Naive thymus-derived CD8-positive, alpha-beta T cell (primary cell): ENCODE data around the gene CHST11. TPM values are rescaled to one million over a fixed set of nuclear protein-coding genes. Genes with fewer than 3 reads are reported as not detected.

Source experiments
- ATAC-seq, 2 donors: fragments of 150-1000 bp; cut with Tn5 transposase in 1 of 2; sonication (Bioruptor Pico), chemical (Tn5 transposase) in 1 of 2; 1 replicate in 1 of 2; 2 replicates in 1 of 2; pipeline ENCODE4 v1.10.0; 2021; ENCODE audit warnings: mild to moderate bottlenecking in 2 of 2, moderate library complexity in 2 of 2
- POLR2A ChIA-PET: fragments of 350-600 bp; sonication (Branson Sonifier 250); formaldehyde crosslinking; loops from one replicate; lab custom pipeline; 2021; ENCODE audit warnings: antibody characterized with exemption; lab: Charles Lee
- DNase-seq, 10 donors: peaks; one replicate each; pipeline versions ENCODE4 v3.0.0 to v3.0.0-alpha.2; 2020 to 2022
- H3K27ac Mint-ChIP-seq, 10 donors: one replicate each; pipeline ENCODE4 v1.8.0; 2020 to 2022; ENCODE audit warnings: mild to moderate bottlenecking in 10 of 10, mixed read lengths in 10 of 10, moderate library complexity in 4 of 10, inconsistent platforms in 1 of 10
- H3K27me3 Mint-ChIP-seq, 5 donors: one replicate each; pipeline ENCODE4 v1.8.0; 2021 to 2022; ENCODE audit warnings: mixed read lengths in 5 of 5
- H3K36me3 Mint-ChIP-seq, 3 donors: one replicate each; pipeline ENCODE4 v1.8.0; 2020 to 2022; ENCODE audit warnings: mixed read lengths in 3 of 3, mild to moderate bottlenecking in 2 of 3, inconsistent platforms in 1 of 3
- H3K4me1 Mint-ChIP-seq, 4 donors: one replicate each; pipeline ENCODE4 v1.8.0; 2021 to 2022; ENCODE audit warnings: mixed read lengths in 4 of 4
- H3K4me3 Mint-ChIP-seq, 10 donors: one replicate each; pipeline ENCODE4 v1.8.0; 2020 to 2022; ENCODE audit warnings: mild to moderate bottlenecking in 10 of 10, mixed read lengths in 10 of 10, moderate library complexity in 6 of 10, inconsistent platforms in 1 of 10
- H3K9me3 Mint-ChIP-seq, 9 donors: one replicate each; pipeline ENCODE4 v1.8.0; 2020 to 2022; ENCODE audit warnings: mixed read lengths in 9 of 9, mild to moderate bottlenecking in 3 of 9, inconsistent platforms in 1 of 9, moderate library complexity in 1 of 9
- polyA plus RNA-seq, 3 donors: library from polyadenylated mRNA; unstranded; fragments of 300-500 nt; fragmentation: Illumina TruSeq; gene quantifications; one replicate each; pipeline ENCODE4 v1.2.3, GENCODE V29; 2021
- total RNA-seq, 8 experiments: library from RNA in 2 of 8; stranded (reverse) in 2 of 8; gene quantifications; one replicate each; pipeline ENCODE4 v1.2.3 and lab custom pipeline; 2021 to 2026

Gene CHST11
- total and polyA plus RNA-seq, 5 experiments from 2014 or later = 23.1 to 35.6 (median 26.8) TPM

DNA sequence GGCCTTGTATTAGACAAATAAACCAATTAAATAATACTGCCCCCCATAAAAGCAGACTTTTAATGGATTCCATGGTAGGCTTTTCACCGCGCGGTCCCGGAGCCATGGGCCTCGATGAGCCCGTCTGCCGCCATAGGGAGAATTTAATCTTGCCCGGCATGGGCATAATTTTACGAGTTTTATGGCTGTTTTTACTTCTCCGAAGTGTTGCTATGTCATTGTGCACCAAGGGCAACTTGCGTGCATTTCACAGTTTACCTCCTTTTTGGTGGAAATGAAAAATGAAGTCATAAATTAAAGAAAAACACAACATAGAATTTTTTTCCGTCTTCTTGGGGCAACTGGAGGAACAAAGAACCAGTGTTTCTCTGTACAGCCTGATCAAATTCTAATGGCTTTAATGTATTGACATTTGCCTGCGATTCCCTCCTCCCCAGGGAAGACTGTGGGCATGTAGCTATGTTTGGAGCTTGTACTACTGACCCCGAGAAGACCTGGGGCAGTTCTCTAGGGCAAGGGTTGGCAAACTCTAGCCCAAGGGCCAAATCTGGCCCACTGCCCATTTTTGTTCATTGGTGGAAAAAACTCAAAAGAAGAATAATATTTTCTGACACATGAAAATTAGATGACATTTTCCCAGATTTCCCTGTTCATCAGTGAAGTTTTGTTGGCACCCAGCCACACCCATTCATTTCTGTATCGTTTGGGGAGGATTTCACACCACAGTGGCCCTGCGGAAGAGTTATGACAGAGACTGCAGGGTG, 142.7 kb downstream of the CHST11 start:
- POLR2A ChIA-PET = no interaction called here
- no peak overlapping the region for H3K27ac Mint-ChIP-seq
- no peaks in the 10 kb centered on the region for H3K27me3 Mint-ChIP-seq
- H3K36me3 Mint-ChIP-seq = peaks cover 0 to 8% (median 7%) of the 10 kb centered on the region in 3 donors
- ATAC-seq (no peak), DNase-seq (no peak)
- no peaks in the 10 kb centered on the region for H3K9me3 Mint-ChIP-seq
- H3K4me3 Mint-ChIP-seq = no peak overlapping the region
- peaks cover 35 to 90% (median 54%) of the 10 kb centered on the region in 4 donors for H3K4me1 Mint-ChIP-seq

DNA sequence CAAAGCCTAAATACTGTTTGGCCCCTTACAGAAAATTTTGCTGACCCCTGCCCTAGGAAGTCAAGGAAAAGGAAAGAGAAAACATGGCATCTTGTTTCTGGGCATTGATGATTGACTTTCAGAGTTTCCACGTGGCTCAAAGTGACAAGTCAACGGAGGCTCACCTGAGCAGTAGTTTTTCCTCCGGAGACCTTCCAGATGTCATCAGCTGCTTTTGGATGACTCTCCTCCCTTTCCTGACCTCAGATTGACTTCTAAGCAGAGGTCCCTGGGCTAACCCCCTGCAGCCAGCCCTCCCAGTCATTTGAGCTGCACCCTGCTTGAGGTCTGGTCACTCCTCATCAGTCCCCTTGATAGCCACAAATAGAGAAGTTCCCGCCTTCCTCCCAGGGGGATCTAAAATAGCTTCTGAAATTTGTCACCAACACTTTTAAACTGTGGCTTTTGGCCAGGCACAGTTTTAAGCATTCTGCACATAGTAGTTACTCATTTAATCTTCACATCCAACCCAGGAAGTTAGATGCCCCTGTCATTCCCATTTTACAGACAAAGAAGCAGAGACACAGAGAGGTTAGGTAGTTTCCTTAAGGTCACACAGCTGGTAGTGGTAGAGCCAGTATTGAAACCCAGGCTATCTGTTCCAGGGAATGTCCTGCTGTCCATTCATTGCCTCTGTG, 143.4 kb downstream of the CHST11 start:
- Mint-ChIP-seq H3K4me1 (peaks cover 33 to 91% (median 56%) of the 10 kb centered on the region in 4 donors), H3K9me3 (no peaks in the 10 kb centered on the region), H3K4me3 (no peak overlapping the region), H3K27me3 (no peaks in the 10 kb centered on the region), H3K36me3 (peaks cover 0 to 10% (median 7%) of the 10 kb centered on the region in 3 donors), H3K27ac (peak overlapping the region in 2 of 10 donors; percentile 23 to 60)
- DNase-seq = no peak
- no peak for ATAC-seq
- POLR2A ChIA-PET = no interaction called here

DNA sequence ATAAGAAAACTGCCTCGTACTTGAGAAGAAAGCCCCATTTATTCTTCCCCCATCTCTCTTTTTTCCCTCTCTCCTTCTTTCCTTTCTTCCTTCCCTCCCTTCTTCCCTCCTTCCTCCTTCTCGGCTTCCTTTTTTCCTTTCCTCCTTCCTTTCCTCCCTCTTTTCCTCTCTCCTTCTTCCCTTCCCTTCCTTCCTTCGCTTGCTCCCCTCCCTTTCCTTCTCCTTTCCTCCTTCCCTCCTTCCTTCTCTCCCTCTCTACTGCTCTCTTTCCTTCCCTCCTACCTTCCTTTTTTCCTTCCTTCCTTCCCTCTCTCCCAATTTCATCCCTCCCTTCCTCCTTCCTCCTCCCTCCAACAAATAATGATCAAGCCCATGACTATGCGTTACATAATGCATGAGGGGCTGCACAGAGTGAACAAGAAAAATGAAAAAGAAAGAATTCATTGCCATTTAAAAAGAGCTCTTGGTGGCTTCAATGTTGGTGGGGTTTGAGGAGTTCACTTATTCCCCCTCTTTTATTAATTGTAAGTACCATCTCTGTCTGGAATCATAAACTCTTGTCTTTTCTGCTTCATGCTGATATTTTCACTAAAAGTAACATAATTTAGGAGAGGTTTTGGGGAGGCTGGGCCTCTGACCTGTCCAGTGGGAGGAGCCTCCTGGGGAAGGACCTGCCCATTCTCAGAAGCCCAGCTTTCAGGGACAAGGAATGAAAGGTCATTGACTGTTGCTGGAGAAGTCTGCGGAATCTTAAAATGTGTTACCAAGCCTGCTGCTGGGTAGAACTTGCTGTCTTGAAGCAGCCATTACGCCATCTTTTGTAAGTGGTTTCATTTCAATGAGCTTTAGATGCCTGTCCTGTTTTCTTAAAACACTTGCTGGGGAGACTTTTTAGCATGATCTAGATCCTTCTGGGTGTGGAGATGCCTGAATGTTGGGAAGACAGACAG, 144.3 kb downstream of the CHST11 start:
- Mint-ChIP-seq H3K9me3 (no peaks in the 10 kb centered on the region), H3K27ac (peak overlapping the region in 5 of 10 donors; percentile 16 to 69 (median 60)), H3K4me3 (no peak overlapping the region), H3K4me1 (peaks cover 33 to 87% (median 53%) of the 10 kb centered on the region in 4 donors), H3K27me3 (no peaks in the 10 kb centered on the region), H3K36me3 (peaks cover 0 to 11% (median 7%) of the 10 kb centered on the region in 3 donors)
- ATAC-seq = no peak
- POLR2A ChIA-PET = interaction anchor here (0.7 kb wide), 1 partner anchor 32 kb away, joined by 4 read pairs; no protein-coding TSS in a partner anchor
- DNase-seq = no peak

DNA sequence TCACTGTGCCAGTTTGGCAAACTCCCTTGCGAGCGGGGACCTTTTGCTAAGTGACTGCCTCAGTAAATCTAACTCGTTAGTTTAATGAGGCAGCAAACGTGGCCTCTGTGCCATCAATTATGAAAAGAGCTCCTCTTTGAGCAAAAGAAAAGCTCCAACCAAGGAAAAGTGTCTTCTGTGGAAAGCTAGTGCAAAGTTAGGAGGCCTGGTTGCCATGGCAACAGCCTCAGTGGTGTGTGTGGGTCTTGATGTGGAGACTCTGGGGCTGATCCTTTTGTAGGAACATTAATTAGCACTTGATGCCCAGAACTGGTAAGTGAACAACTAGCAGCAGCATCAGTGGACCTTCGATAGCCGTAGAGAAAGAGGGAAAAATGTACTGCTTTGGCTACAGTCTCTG, 145.7 kb downstream of the CHST11 start:
- H3K9me3 Mint-ChIP-seq = no peaks in the 10 kb centered on the region
- ATAC-seq (no peak), DNase-seq (no peak)
- peaks cover 0 to 12% (median 8%) of the 10 kb centered on the region in 3 donors for H3K36me3 Mint-ChIP-seq
- H3K27me3 Mint-ChIP-seq = no peaks in the 10 kb centered on the region
- POLR2A ChIA-PET = no interaction called here
- H3K4me1 Mint-ChIP-seq = peaks cover 28 to 83% (median 47%) of the 10 kb centered on the region in 4 donors
- H3K27ac Mint-ChIP-seq = peak overlapping the region in 1 of 10 donors; percentile 84
- H3K4me3 Mint-ChIP-seq = no peak overlapping the region

GRCh38 chr12:104602896-104603295, 146.1 kb downstream of the CHST11 start:
- POLR2A ChIA-PET = no interaction called here
- Mint-ChIP-seq H3K9me3 (no peaks in the 10 kb centered on the region), H3K36me3 (peaks cover 0 to 12% (median 9%) of the 10 kb centered on the region in 3 donors), H3K4me1 (peaks cover 30 to 80% (median 45%) of the 10 kb centered on the region in 4 donors), H3K4me3 (no peak overlapping the region), H3K27ac (peak overlapping the region in 3 of 10 donors; percentile 77 to 84 (median 79)), H3K27me3 (no peaks in the 10 kb centered on the region)
- no peak for DNase-seq
- ATAC-seq = no peak

DNA sequence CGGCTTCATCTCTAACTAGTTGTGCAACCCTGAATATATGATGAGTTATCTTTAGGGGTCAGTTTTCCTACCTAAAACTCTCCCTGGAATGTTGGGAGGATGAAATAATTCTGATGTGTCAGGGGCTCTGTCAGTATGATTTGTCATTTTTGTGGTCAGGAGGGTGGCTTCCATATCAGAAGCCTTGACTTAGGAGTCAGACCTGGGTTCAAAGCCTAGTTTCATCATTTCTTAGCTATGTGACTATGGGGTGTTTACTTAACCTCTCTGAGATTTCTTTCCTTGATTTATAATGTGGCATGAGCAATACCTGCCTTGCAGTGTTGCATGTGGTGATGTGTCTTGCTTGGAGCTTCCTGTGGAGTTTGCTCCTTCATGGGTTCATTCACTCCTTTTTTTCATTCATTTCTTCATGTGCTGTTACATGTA, 146.8 kb downstream of the CHST11 start:
- H3K27ac Mint-ChIP-seq = peak overlapping the region in 3 of 10 donors; percentile 7 to 84 (median 77)
- POLR2A ChIA-PET = interaction anchor here (1.1 kb wide), 1 partner anchor 146 kb away, joined by 3 read pairs; the partner anchor contains the start of gene CHST11
- DNase-seq = no peak
- H3K27me3 Mint-ChIP-seq = no peaks in the 10 kb centered on the region
- peaks cover 0 to 12% (median 9%) of the 10 kb centered on the region in 3 donors for H3K36me3 Mint-ChIP-seq
- peaks cover 32 to 77% (median 44%) of the 10 kb centered on the region in 4 donors for H3K4me1 Mint-ChIP-seq
- ATAC-seq = no peak
- H3K9me3 Mint-ChIP-seq = no peaks in the 10 kb centered on the region
- no peak overlapping the region for H3K4me3 Mint-ChIP-seq

- H3K27ac Mint-ChIP-seq = peak overlapping the region in 6 of 10 donors; percentile 31 to 84 (median 74)
- H3K4me3 Mint-ChIP-seq = peak overlapping the region in 3 of 10 donors; percentile 18 to 60 (median 45)
- no peaks in the 10 kb centered on the region for H3K27me3 Mint-ChIP-seq
- ATAC-seq (peak in 1 of 2 donors; percentile 16), DNase-seq (peak in 2 of 10 donors; percentile 2 to 18)
- peaks cover 0 to 12% (median 9%) of the 10 kb centered on the region in 3 donors for H3K36me3 Mint-ChIP-seq
- peaks cover 36 to 79% (median 48%) of the 10 kb centered on the region in 4 donors for H3K4me1 Mint-ChIP-seq
- POLR2A ChIA-PET = interaction anchor here (1.1 kb wide), 1 partner anchor 147 kb away, joined by 3 read pairs; the partner anchor contains the start of gene CHST11
- no peaks in the 10 kb centered on the region for H3K9me3 Mint-ChIP-seq
Observed at GRCh38 chr12:104604070-104604994, 147.6 kb downstream of the CHST11 start.

GRCh38 chr12:104604995-104605675, 148.4 kb downstream of the CHST11 start:
- H3K4me1 Mint-ChIP-seq = peaks cover 34 to 72% (median 47%) of the 10 kb centered on the region in 4 donors
- DNase-seq (no peak), ATAC-seq (no peak)
- peak overlapping the region in 2 of 10 donors; percentile 77 to 84 for H3K27ac Mint-ChIP-seq
- H3K27me3 Mint-ChIP-seq = no peaks in the 10 kb centered on the region
- H3K36me3 Mint-ChIP-seq = peaks cover 0 to 12% (median 9%) of the 10 kb centered on the region in 3 donors
- H3K9me3 Mint-ChIP-seq = no peaks in the 10 kb centered on the region
- H3K4me3 Mint-ChIP-seq = no peak overlapping the region
- POLR2A ChIA-PET = interaction anchor here (1.1 kb wide), 1 partner anchor 148 kb away, joined by 3 read pairs; the partner anchor contains the start of gene CHST11

GRCh38 chr12:104605685-104606084, 148.9 kb downstream of the CHST11 start:
- H3K4me3 Mint-ChIP-seq = no peak overlapping the region

GRCh38 chr12:104608998-104609397, 152.2 kb downstream of the CHST11 start:
- peak overlapping the region in 1 of 10 donors; percentile 51 for H3K27ac Mint-ChIP-seq
- no peak for DNase-seq
- no peak for ATAC-seq
- no peak overlapping the region for H3K4me3 Mint-ChIP-seq
- H3K9me3 Mint-ChIP-seq = no peaks in the 10 kb centered on the region
- peaks cover 15 to 50% (median 30%) of the 10 kb centered on the region in 4 donors for H3K4me1 Mint-ChIP-seq
- peaks cover 0 to 7% (median 1%) of the 10 kb centered on the region in 3 donors for H3K36me3 Mint-ChIP-seq
- H3K27me3 Mint-ChIP-seq = no peaks in the 10 kb centered on the region
- POLR2A ChIA-PET = no interaction called here

More at GRCh38 chr12:104605685-104606084, 148.9 kb downstream of the CHST11 start:
- H3K9me3 Mint-ChIP-seq = no peaks in the 10 kb centered on the region
- H3K36me3 Mint-ChIP-seq = peaks cover 0 to 12% (median 9%) of the 10 kb centered on the region in 3 donors
- POLR2A ChIA-PET = no interaction called here
- ATAC-seq (no peak), DNase-seq (no peak)
- peak overlapping the region in 1 of 10 donors; percentile 33 for H3K27ac Mint-ChIP-seq
- H3K27me3 Mint-ChIP-seq = no peaks in the 10 kb centered on the region
- H3K4me1 Mint-ChIP-seq = peaks cover 29 to 67% (median 45%) of the 10 kb centered on the region in 4 donors
